Upper lobe of left lung (tissue), 6 donors: ENCODE results near the gene LINC00305. TPM values are rescaled to one million over a fixed set of nuclear protein-coding genes. Genes with fewer than 3 reads are reported as not detected.

Experiments used
- ATAC-seq, 2 donors: fragments of 200-7000 bp; cut with Tn5 transposase; one replicate each; pipeline ENCODE4 v1.9.1; 2022; ENCODE audit warnings: mild to moderate bottlenecking in 2 of 2, moderate library complexity in 2 of 2; ENCODE audit not compliant: low FRiP score in 2 of 2
- DNase-seq, 2 donors: peaks; one replicate each; pipeline ENCODE4 v3.0.0-alpha.2; 2019 to 2020
- H3K27ac ChIP-seq, 4 donors: fragments of 200-600 bp; sonication (generic); one replicate each; pipeline ENCODE4 v1.5.1; 2016 to 2019
- H3K27me3 ChIP-seq, 4 donors: fragments of 200-600 bp; sonication (generic); one replicate each; pipeline ENCODE4 v1.5.1; 2017 to 2019
- H3K36me3 ChIP-seq, 4 donors: fragments of 200-600 bp; sonication (generic); one replicate each; pipeline ENCODE4 v1.5.1; 2016 to 2019
- H3K4me1 ChIP-seq, 4 donors: fragments of 200-600 bp; sonication (generic); one replicate each; pipeline ENCODE4 v1.5.1; 2018 to 2019
- H3K4me3 ChIP-seq, 4 donors: fragments of 200-600 bp; sonication (generic); one replicate each; pipeline ENCODE4 v1.5.1; 2017 to 2019; ENCODE audit warnings: mild to moderate bottlenecking in 2 of 4, moderate library complexity in 1 of 4
- H3K9me3 ChIP-seq, 4 donors: fragments of 200-600 bp; sonication (generic); one replicate each; pipeline ENCODE4 v1.5.1; 2018 to 2019
- EP300 ChIP-seq, 4 donors: sonication (generic); formaldehyde crosslinking; IDR thresholded peaks; one replicate each; pipeline ENCODE4 v1.5.1; 2017; ENCODE audit warnings: antibody characterized with exemption in 4 of 4, control low read depth in 2 of 4
- POLR2A ChIP-seq, 4 donors: fragments of 450-650 bp; IDR thresholded peaks; one replicate each; pipeline ENCODE4 v1.5.1; 2016 to 2017; ENCODE audit warnings: antibody characterized with exemption in 4 of 4, mild to moderate bottlenecking in 2 of 4
- POLR2AphosphoS5 ChIP-seq, 2 donors: sonication (generic); formaldehyde crosslinking; IDR thresholded peaks; one replicate each; pipeline ENCODE4 v1.5.1; 2017; ENCODE audit warnings: antibody characterized with exemption in 2 of 2
- WGBS, 2 donors: methylation state at CpG; one replicate each; pipeline ENCODE4 v1.1.5; 2017 to 2018; 5-methylcytosine and 5-hydroxymethylcytosine counted together
- total RNA-seq, 6 donors: library from RNA; depleted of rRNA in 4 of 6; stranded (reverse); fragments of >200 nt in 4 of 6; gene quantifications; one replicate each; pipeline versions ENCODE4 v1.1.0 to v1.2.1, GENCODE V29; 2016 to 2021
- TF ChIP-seq, protein P1 (sequence below), 6 experiments: fragments of 450-650 bp in 4 of 6; fragments of 200-600 bp in 2 of 6; sonication (generic) in 2 of 6; IDR thresholded peaks; one replicate each; pipeline ENCODE4 v1.5.1; 2016 to 2019; ENCODE audit warnings: antibody characterized with exemption in 6 of 6
- donor health status: DM: no; HTN: no; CAD: no; lungs with moderate emphysema.
- donor health status: DM: no; HTN: yes; CAD: no; lungs with severe emphysema.

LINC00305 gene
- total RNA-seq, 6 donors from 2014 or later, result not detected

DNA sequence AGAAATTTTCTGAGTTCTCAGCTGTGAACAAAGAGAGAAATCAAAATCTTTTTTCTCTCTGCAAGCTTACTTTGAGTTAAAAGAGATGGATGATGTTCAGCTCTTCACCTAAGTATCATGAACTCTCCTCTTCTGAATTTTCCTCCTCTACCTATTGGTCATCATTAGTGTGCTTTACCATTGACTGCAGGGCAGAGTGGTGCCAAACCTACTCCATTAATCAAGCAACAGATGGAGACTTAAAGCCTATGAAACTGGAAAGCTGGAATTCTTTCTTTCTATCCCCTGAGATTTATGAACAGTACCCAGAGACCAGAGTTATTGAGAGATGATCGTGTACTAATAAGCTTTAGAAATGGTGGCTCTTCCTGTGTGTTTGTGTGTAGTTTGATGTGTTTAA, 31.3 kb upstream of the LINC00305 start:
- Histone ChIP-seq H3K9me3 (no peaks in the 10 kb centered on the region), H3K4me1 (no peaks in the 10 kb centered on the region), H3K4me3 (no peak overlapping the region), H3K36me3 (no peaks in the 10 kb centered on the region), H3K27ac (no peak overlapping the region), H3K27me3 (no peaks in the 10 kb centered on the region)
- WGBS, 2 donors, result 73 to 75% methylated on average over 1 of the region's 1 CpG
- ATAC-seq, result no peak
- no peak for TF ChIP-seq EP300 (IDR thresholded peaks at IDR 0.05)
- TF ChIP-seq POLR2AphosphoS5 (IDR thresholded peaks at IDR 0.05), result no peak
- no peak for TF ChIP-seq POLR2A (IDR thresholded peaks at IDR 0.05)
- TF ChIP-seq, protein P1, sequence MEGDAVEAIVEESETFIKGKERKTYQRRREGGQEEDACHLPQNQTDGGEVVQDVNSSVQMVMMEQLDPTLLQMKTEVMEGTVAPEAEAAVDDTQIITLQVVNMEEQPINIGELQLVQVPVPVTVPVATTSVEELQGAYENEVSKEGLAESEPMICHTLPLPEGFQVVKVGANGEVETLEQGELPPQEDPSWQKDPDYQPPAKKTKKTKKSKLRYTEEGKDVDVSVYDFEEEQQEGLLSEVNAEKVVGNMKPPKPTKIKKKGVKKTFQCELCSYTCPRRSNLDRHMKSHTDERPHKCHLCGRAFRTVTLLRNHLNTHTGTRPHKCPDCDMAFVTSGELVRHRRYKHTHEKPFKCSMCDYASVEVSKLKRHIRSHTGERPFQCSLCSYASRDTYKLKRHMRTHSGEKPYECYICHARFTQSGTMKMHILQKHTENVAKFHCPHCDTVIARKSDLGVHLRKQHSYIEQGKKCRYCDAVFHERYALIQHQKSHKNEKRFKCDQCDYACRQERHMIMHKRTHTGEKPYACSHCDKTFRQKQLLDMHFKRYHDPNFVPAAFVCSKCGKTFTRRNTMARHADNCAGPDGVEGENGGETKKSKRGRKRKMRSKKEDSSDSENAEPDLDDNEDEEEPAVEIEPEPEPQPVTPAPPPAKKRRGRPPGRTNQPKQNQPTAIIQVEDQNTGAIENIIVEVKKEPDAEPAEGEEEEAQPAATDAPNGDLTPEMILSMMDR (IDR thresholded peaks at IDR 0.05), result no peak
- no peak for DNase-seq

DNA sequence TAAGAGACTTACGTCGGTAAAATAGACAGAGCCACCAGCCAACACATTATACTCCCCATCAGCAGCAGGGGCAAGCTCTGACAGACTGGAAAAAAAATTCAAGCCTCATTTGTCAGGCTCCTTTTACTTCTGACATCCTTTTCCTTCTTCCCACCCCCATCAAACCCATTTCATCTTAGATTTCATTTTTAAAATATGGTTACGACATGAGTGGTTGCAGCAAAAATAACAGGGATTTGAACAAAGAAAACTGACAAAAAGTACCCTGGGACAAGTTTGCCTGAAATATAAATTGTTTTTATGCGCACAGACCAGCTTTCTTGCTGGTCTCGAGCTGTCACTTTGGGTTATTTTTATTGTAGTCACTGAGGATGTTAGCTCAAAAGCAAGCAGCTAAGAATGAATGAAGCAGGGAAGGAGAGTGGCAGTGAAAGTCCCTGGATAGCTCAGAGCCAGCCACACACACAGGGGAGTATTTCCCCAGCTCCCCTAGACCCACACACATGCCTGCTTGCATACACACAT, 30.7 kb upstream of the LINC00305 start:
- Histone ChIP-seq H3K36me3 (no peaks in the 10 kb centered on the region), H3K27me3 (no peaks in the 10 kb centered on the region), H3K4me1 (no peaks in the 10 kb centered on the region), H3K4me3 (no peak overlapping the region), H3K27ac (no peak overlapping the region), H3K9me3 (no peaks in the 10 kb centered on the region)
- TF ChIP-seq, protein P1 (IDR thresholded peaks at IDR 0.05), result no peak
- TF ChIP-seq POLR2AphosphoS5 (IDR thresholded peaks at IDR 0.05), result no peak
- TF ChIP-seq EP300 (IDR thresholded peaks at IDR 0.05), result no peak
- TF ChIP-seq POLR2A (IDR thresholded peaks at IDR 0.05), result no peak
- DNase-seq, result no peak
- 75 to 79% methylated on average over 5 of the region's 5 CpGs for WGBS, 2 donors
- ATAC-seq, result no peak

DNA sequence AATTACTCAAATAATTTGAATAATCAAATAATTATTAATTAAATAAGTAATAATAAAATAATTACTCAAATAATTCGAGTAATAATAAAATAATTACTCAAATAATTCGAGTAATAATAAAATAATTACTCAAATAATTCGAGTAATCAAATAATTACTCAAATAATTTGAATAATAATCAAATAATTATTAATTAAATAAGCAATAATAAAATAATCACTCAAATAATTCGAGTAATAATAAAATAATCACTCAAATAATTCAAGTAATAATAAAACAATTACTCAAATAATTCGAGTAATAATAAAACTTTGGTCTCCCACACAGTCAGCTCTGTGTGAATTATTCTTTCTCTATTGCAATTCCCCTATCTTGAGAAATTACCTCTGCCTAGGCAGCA, 30.0 kb upstream of the LINC00305 start:
- H3K27ac ChIP-seq, result no peak overlapping the region
- H3K9me3 ChIP-seq, result no peaks in the 10 kb centered on the region
- no peak for ATAC-seq
- no peaks in the 10 kb centered on the region for H3K4me1 ChIP-seq
- WGBS, 2 donors, result 71 to 93% methylated on average over 5 of the region's 5 CpGs
- no peak for DNase-seq
- H3K27me3 ChIP-seq, result no peaks in the 10 kb centered on the region
- TF ChIP-seq EP300 (IDR thresholded peaks at IDR 0.05), result no peak
- TF ChIP-seq, protein P1 (IDR thresholded peaks at IDR 0.05), result no peak
- no peak for TF ChIP-seq POLR2AphosphoS5 (IDR thresholded peaks at IDR 0.05)
- TF ChIP-seq POLR2A (IDR thresholded peaks at IDR 0.05), result no peak
- H3K36me3 ChIP-seq, result no peaks in the 10 kb centered on the region
- H3K4me3 ChIP-seq, result no peak overlapping the region

DNA sequence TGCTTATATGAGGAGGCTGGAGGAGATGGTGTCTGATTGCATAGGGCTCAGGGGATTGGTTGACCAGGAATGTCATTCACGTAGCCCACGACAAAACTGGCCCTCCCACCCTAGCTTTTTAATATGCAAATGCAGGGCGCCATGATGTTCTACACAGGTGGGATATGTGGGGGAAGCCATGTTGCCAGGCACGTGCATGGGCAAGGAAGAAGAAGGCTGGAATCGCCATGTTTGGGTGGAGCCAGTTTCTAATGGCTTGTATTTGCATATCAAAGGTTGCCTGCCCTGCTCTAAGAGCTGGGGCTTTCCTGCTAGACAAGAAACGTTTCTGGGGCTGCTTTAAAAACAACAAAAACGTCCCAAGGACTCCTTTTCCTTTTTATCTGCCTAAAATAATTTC, 26.5 kb upstream of the LINC00305 start:
- no peaks in the 10 kb centered on the region for H3K4me1 ChIP-seq
- H3K27me3 ChIP-seq, result no peaks in the 10 kb centered on the region
- no peak overlapping the region for H3K4me3 ChIP-seq
- TF ChIP-seq, protein P1 (IDR thresholded peaks at IDR 0.05), result no peak
- TF ChIP-seq POLR2A (IDR thresholded peaks at IDR 0.05) (no peak), POLR2AphosphoS5 (IDR thresholded peaks at IDR 0.05) (no peak), EP300 (IDR thresholded peaks at IDR 0.05) (no peak)
- no peaks in the 10 kb centered on the region for H3K9me3 ChIP-seq
- no peaks in the 10 kb centered on the region for H3K36me3 ChIP-seq
- no peak for DNase-seq
- WGBS, 2 donors, result 76 to 78% methylated on average over 7 of the region's 7 CpGs
- H3K27ac ChIP-seq, result no peak overlapping the region
- ATAC-seq, result no peak

DNA sequence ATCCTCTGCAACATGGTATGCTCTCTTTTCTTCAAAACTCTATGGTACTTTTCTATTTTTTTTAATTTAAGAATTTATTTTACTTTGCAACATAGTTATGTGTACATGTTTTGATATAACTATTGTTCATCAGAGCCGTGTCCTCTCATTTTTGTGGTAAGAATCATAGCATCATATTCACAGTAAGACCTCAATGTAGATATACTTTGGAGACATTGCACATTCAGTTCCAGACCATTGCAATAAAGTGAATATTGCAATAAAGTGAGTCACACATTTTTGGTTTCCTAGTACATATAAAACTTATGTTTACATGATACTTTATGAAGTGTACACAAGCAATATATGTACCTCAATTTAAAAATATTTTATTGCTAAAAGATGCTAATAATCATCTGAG, 22.7 kb upstream of the LINC00305 start:
- TF ChIP-seq POLR2A (IDR thresholded peaks at IDR 0.05) (no peak), EP300 (IDR thresholded peaks at IDR 0.05) (no peak), POLR2AphosphoS5 (IDR thresholded peaks at IDR 0.05) (no peak)
- TF ChIP-seq, protein P1 (IDR thresholded peaks at IDR 0.05), result no peak
- H3K4me1 ChIP-seq, result no peaks in the 10 kb centered on the region
- DNase-seq, result no peak
- H3K9me3 ChIP-seq, result no peaks in the 10 kb centered on the region
- H3K27me3 ChIP-seq, result no peaks in the 10 kb centered on the region
- H3K36me3 ChIP-seq, result no peaks in the 10 kb centered on the region
- H3K4me3 ChIP-seq, result no peak overlapping the region
- WGBS, 2 donors, result 93 to 97% methylated on average over 1 of the region's 1 CpG
- ATAC-seq, result no peak
- H3K27ac ChIP-seq, result no peak overlapping the region
